22Rv1 (cell line): ENCODE measurements around the gene RAP2B.

ENCODE experiments used
- ZFX ChIP-seq: fragments of 450-650 bp; IDR thresholded peaks from 2 replicates; pipeline ENCODE4 v1.6.1; 2017; ENCODE audit warnings: antibody characterized with exemption, borderline replicate concordance
- TF ChIP-seq, protein P1 (sequence below): fragments of 450-650 bp; IDR thresholded peaks from 2 replicates; pipeline ENCODE4 v1.5.1; 2017; ENCODE audit warnings: mild to moderate bottlenecking

DNA sequence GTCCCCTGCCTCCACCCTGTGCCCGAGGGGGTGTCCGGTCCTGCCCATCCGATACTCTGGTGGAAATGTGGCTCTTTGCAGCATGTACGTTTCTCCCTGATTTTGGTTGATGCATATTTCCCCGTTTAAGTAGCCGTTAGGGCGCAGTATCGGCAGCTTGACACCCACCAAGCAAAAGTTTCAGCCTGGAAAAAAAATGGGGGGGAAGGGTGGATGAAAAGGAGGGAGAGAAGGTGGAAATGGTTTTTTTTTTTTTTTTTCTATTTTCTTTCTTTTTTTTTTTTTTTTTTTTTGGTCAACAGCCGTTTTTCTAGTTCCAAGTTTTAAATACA is 1.3 kb downstream of the RAP2B start:
- TF ChIP-seq, protein P1, sequence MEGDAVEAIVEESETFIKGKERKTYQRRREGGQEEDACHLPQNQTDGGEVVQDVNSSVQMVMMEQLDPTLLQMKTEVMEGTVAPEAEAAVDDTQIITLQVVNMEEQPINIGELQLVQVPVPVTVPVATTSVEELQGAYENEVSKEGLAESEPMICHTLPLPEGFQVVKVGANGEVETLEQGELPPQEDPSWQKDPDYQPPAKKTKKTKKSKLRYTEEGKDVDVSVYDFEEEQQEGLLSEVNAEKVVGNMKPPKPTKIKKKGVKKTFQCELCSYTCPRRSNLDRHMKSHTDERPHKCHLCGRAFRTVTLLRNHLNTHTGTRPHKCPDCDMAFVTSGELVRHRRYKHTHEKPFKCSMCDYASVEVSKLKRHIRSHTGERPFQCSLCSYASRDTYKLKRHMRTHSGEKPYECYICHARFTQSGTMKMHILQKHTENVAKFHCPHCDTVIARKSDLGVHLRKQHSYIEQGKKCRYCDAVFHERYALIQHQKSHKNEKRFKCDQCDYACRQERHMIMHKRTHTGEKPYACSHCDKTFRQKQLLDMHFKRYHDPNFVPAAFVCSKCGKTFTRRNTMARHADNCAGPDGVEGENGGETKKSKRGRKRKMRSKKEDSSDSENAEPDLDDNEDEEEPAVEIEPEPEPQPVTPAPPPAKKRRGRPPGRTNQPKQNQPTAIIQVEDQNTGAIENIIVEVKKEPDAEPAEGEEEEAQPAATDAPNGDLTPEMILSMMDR = no peak
- TF ChIP-seq ZFX = no peak
